GM18870 (cell line): ENCODE data around the gene MAG.

Experiments used
- ATAC-seq: cut with Tn5 transposase; IDR thresholded peaks from one replicate; pipeline ENCODE4 v1.9.1; 2021; ENCODE audit warnings: moderate library complexity; ENCODE audit not compliant: unreplicated experiment

The MAG gene

GRCh38 chr19:35264268-35265125, 27.5 kb upstream of the MAG start:
- no peak for ATAC-seq

GRCh38 chr19:35265126-35265899, 26.6 kb upstream of the MAG start:
- no peak for ATAC-seq

GRCh38 chr19:35265900-35266519, 26.0 kb upstream of the MAG start:
- no peak for ATAC-seq

- no peak for ATAC-seq
These were observed 25.2 kb upstream of the MAG start for GRCh38 chr19:35266520-35267352.

GRCh38 chr19:35267353-35267817, 24.6 kb upstream of the MAG start:
- ATAC-seq, result no peak

GRCh38 chr19:35267818-35268535, 24.0 kb upstream of the MAG start:
- no peak for ATAC-seq

- ATAC-seq, result no peak
These were observed 23.2 kb upstream of the MAG start, which contains the start of gene USF2 for GRCh38 chr19:35268536-35269437. Gene USF2 (plus strand): TSS chr19:35268962. CDS start chr19:35269102, 140 bp downstream.

- ATAC-seq, result peak; percentile 64
These were observed 22.4 kb upstream of the MAG start for GRCh38 chr19:35269438-35270117.

GRCh38 chr19:35270381-35270811, 21.6 kb upstream of the MAG start:
- no peak for ATAC-seq

- ATAC-seq, result no peak
These were observed 20.4 kb upstream of the MAG start for GRCh38 chr19:35271546-35271945.

- no peak for ATAC-seq
These were observed 19.7 kb upstream of the MAG start for GRCh38 chr19:35272122-35272719.

GRCh38 chr19:35272954-35273649, 18.9 kb upstream of the MAG start:
- ATAC-seq, result no peak

GRCh38 chr19:35273686-35274259, 18.2 kb upstream of the MAG start:
- ATAC-seq, result no peak

- ATAC-seq, result no peak
These were observed 17.6 kb upstream of the MAG start for GRCh38 chr19:35274323-35274722.

- no peak for ATAC-seq
These were observed 15.2 kb upstream of the MAG start for GRCh38 chr19:35276706-35277281.

GRCh38 chr19:35278578-35279284, 13.2 kb upstream of the MAG start:
- ATAC-seq, result no peak
